HepG2 (cell line): Measurements from ENCODE around the gene ARAP3. TPM values are rescaled to one million over a fixed set of nuclear protein-coding genes. Genes with fewer than 3 reads are reported as not detected.

Source experiments
- ATF5 ChIP-seq: sonication (generic); formaldehyde crosslinking; IDR thresholded peaks from 2 replicates; pipeline ENCODE4 v1.4.0; 2020; ENCODE audit warnings: mild to moderate bottlenecking, low read depth, missing genetic modification reagents
- FOXA1 ChIP-seq, 2 experiments: fragments of 450-650 bp in 1 of 2; sonication (generic) in 1 of 2; formaldehyde crosslinking in 1 of 2; IDR thresholded peaks; 2 replicates each; pipeline versions ENCODE4 v1.4.0 to v1.6.1; 2016 to 2020; ENCODE audit warnings: missing genetic modification reagents in 1 of 2
- HMGA1 ChIP-seq: sonication (generic); formaldehyde crosslinking; conservative IDR thresholded peaks from 2 replicates; pipeline ENCODE4 v1.4.0; 2020; ENCODE audit warnings: missing genetic modification reagents
- HMGXB3 ChIP-seq: sonication (generic); formaldehyde crosslinking; IDR thresholded peaks from 2 replicates; pipeline ENCODE4 v1.4.0; 2020; ENCODE audit warnings: missing genetic modification reagents, borderline replicate concordance
- HOXA5 ChIP-seq: sonication (generic); formaldehyde crosslinking; IDR thresholded peaks from 2 replicates; pipeline ENCODE4 v1.4.0; 2020; ENCODE audit warnings: missing genetic modification reagents
- MAFF ChIP-seq: IDR thresholded peaks from 2 replicates; pipeline ENCODE4 v1.6.1; 2011; ENCODE audit warnings: low read depth, low read length, improper control_type of control experiment
- MTA3 ChIP-seq: sonication (generic); formaldehyde crosslinking; IDR thresholded peaks from 2 replicates; pipeline ENCODE4 v1.4.0; 2020; ENCODE audit warnings: missing genetic modification reagents
- POLR2A ChIP-seq, 2 experiments: IDR thresholded peaks; 2 replicates each; pipeline ENCODE4 v1.6.1; 2011; ENCODE audit warnings: low read depth in 2 of 2, low read length in 2 of 2, mild to moderate bottlenecking in 1 of 2, moderate library complexity in 1 of 2; ENCODE audit not compliant: insufficient read depth in 1 of 2
- RBAK ChIP-seq: sonication (generic); formaldehyde crosslinking; IDR thresholded peaks from 2 replicates; pipeline ENCODE4 v1.5.1; 2020; ENCODE audit warnings: mild to moderate bottlenecking, missing genetic modification reagents
- TBL1XR1 ChIP-seq: fragments of 150-350 bp; IDR thresholded peaks from 2 replicates; pipeline ENCODE4 v1.6.1; 2014; ENCODE audit warnings: borderline replicate concordance, low read length; ENCODE audit not compliant: partially characterized antibody
- TRAFD1 ChIP-seq: sonication (generic); formaldehyde crosslinking; IDR thresholded peaks from 2 replicates; pipeline ENCODE4 v1.5.1; 2020; ENCODE audit warnings: missing genetic modification reagents, mild to moderate bottlenecking, borderline replicate concordance
- TRIM22 ChIP-seq: fragments of 450-650 bp; IDR thresholded peaks from 2 replicates; pipeline ENCODE4 v1.6.1; 2017
- ZFP62 ChIP-seq: sonication (generic); formaldehyde crosslinking; IDR thresholded peaks from 2 replicates; pipeline ENCODE4 v1.4.0; 2020; ENCODE audit warnings: missing genetic modification reagents
- ZNF10 ChIP-seq: sonication (generic); formaldehyde crosslinking; IDR thresholded peaks from 2 replicates; pipeline ENCODE4 v1.4.0; 2020; ENCODE audit warnings: mild to moderate bottlenecking, low read depth, missing genetic modification reagents, borderline replicate concordance
- ZNF329 ChIP-seq: sonication (generic); formaldehyde crosslinking; IDR thresholded peaks from 2 replicates; pipeline ENCODE4 v1.9.0; 2021; ENCODE audit warnings: low read depth, mild to moderate bottlenecking, missing genetic modification reagents
- ZNF432 ChIP-seq: sonication (generic); formaldehyde crosslinking; IDR thresholded peaks from 2 replicates; pipeline ENCODE4 v1.5.0; 2020; ENCODE audit warnings: missing genetic modification reagents, mild to moderate bottlenecking, borderline replicate concordance
- ZNF564 ChIP-seq: sonication (generic); formaldehyde crosslinking; IDR thresholded peaks from 2 replicates; pipeline ENCODE4 v1.8.1; 2023; ENCODE audit warnings: mild to moderate bottlenecking, missing genetic modification reagents
- ZNF782 ChIP-seq: sonication (generic); formaldehyde crosslinking; IDR thresholded peaks from 2 replicates; pipeline ENCODE4 v1.4.0; 2020; ENCODE audit warnings: missing genetic modification reagents, mild to moderate bottlenecking, borderline replicate concordance
- ZNF784 ChIP-seq: sonication (generic); formaldehyde crosslinking; IDR thresholded peaks from 2 replicates; pipeline ENCODE4 v1.5.1; 2020; ENCODE audit warnings: missing genetic modification reagents, mild to moderate bottlenecking, borderline replicate concordance
- ZSCAN21 ChIP-seq: sonication (generic); formaldehyde crosslinking; IDR thresholded peaks from 2 replicates; pipeline ENCODE4 v1.8.0; 2022; ENCODE audit warnings: mild to moderate bottlenecking, missing genetic modification reagents, moderate library complexity, borderline replicate concordance
- polyA plus RNA-seq, 8 experiments: library from polyadenylated mRNA; depleted of rRNA in 3 of 8; stranded (reverse) in 7 of 8; unstranded in 1 of 8; fragments of >200 nt; fragmentation: Illumina TruSeq in 4 of 8; extraction: Trizol in 4 of 8; gene quantifications; 2 replicates each; pipeline versions ENCODE4 v1.2.1 to v1.2.3, GENCODE V29; 2011 to 2016; ENCODE audit warnings: low read depth in 4 of 8, missing spikeins in 1 of 8, mixed read lengths in 1 of 8; ENCODE audit not compliant: insufficient read depth in 1 of 8
- total RNA-seq, 5 experiments: library from RNA; depleted of rRNA; stranded (reverse); fragments of >200 nt; fragmentation: Illumina TruSeq; extraction: Trizol; gene quantifications; 2 replicates each; pipeline ENCODE4 v1.2.3, GENCODE V29; 2016; ENCODE audit warnings: low read depth in 1 of 5

ARAP3 gene
- total and polyA plus RNA-seq, 2 of the 13 experiments (the other 11 are each of a cell fraction or from before 2014, with no cell fraction given): 0.25 TPM; not detected in 1

GRCh38 chr5:141618804-141619554, 63.1 kb downstream of the ARAP3 start, which contains the start of gene DIAPH1 (continued):
- TF ChIP-seq HMGA1 (CRISPR knock-in tag) (no peak), TBL1XR1 (no peak), HMGXB3 (CRISPR knock-in tag) (peak; percentile 43; the same call in 1 of the 2 replicates), MAFF (no peak), FOXA1 (IDR thresholded peaks at IDR 0.05) (no peak), FOXA1 (CRISPR knock-in tag; IDR thresholded peaks at IDR 0.05) (no peak), ZNF329 (CRISPR knock-in tag) (peak; percentile 74), ZFP62 (CRISPR knock-in tag) (0 out of 2 replicates have a peak, but pooled peaks have one; percentile 58), ZNF432 (CRISPR knock-in tag) (no peak), ZSCAN21 (CRISPR knock-in tag) (peak; percentile 65; the same call in 1 of the 2 replicates), ZNF564 (peak; percentile 68; the same call in 1 of the 2 replicates), ZNF10 (CRISPR knock-in tag) (no peak), HOXA5 (CRISPR knock-in tag) (peak; percentile 70; the same call in 1 of the 2 replicates), ATF5 (CRISPR knock-in tag) (no peak), MTA3 (CRISPR knock-in tag) (no peak), ZNF782 (CRISPR knock-in tag) (0 out of 2 replicates have a peak, but pooled peaks have one; percentile 15), ZNF784 (CRISPR knock-in tag) (no peak), POLR2A (IDR thresholded peaks at IDR 0.05; ENCODE audit: insufficient read depth in 1 of 2, low read depth in 2 of 2, low read length in 2 of 2) (peak; percentile 43 to 84), TRIM22 (no peak), RBAK (CRISPR knock-in tag) (no peak), TRAFD1 (CRISPR knock-in tag) (no peak)
